HG03378 (cell line): ENCODE measurements around the gene DOP1B.
"Not testable (repeated sequence)": the region's sequence is repeated elsewhere in the genome, so short reads cannot be mapped to it uniquely, and the experiment has no call there.

Experiments
- ATAC-seq: cut with Tn5 transposase; IDR thresholded peaks from one replicate; pipeline ENCODE4 v1.9.1; 2021; ENCODE audit warnings: mild to moderate bottlenecking, moderate library complexity; ENCODE audit not compliant: unreplicated experiment

Gene DOP1B

GRCh38 chr21:36171336-36171735, 14.7 kb downstream of the DOP1B start:
- ATAC-seq: no peak

- no peak for ATAC-seq
Observed at GRCh38 chr21:36171741-36172331, 15.2 kb downstream of the DOP1B start.

- ATAC-seq: no peak
Observed at GRCh38 chr21:36174780-36175179, 18.2 kb downstream of the DOP1B start.

- no peak for ATAC-seq
Observed at GRCh38 chr21:36175771-36176565, 19.3 kb downstream of the DOP1B start.

- no peak for ATAC-seq
Observed at GRCh38 chr21:36178349-36178748, 21.7 kb downstream of the DOP1B start.

- ATAC-seq: no peak
Observed at GRCh38 chr21:36179145-36179544, 22.5 kb downstream of the DOP1B start.

- no peak for ATAC-seq
Observed at GRCh38 chr21:36180963-36181362, 24.3 kb downstream of the DOP1B start.

- no peak for ATAC-seq
Observed at GRCh38 chr21:36183144-36183795, 26.6 kb downstream of the DOP1B start.

GRCh38 chr21:36184545-36184944, 27.9 kb downstream of the DOP1B start:
- ATAC-seq: no peak

- ATAC-seq: no peak
Observed at GRCh38 chr21:36185523-36185922, 28.9 kb downstream of the DOP1B start.

- no peak for ATAC-seq
Observed at GRCh38 chr21:36186081-36186480, 29.5 kb downstream of the DOP1B start.

- ATAC-seq: no peak
Observed at GRCh38 chr21:36186506-36187399, 30.1 kb downstream of the DOP1B start.

GRCh38 chr21:36188081-36188681, 31.6 kb downstream of the DOP1B start:
- no peak for ATAC-seq

- no peak for ATAC-seq
Observed at GRCh38 chr21:36188937-36189336, 32.3 kb downstream of the DOP1B start.

- no peak for ATAC-seq
Observed at GRCh38 chr21:36190736-36191135, 34.1 kb downstream of the DOP1B start.

GRCh38 chr21:36193200-36193599, 36.6 kb downstream of the DOP1B start:
- ATAC-seq: no peak

GRCh38 chr21:36194024-36194423, 37.4 kb downstream of the DOP1B start:
- no peak for ATAC-seq

- ATAC-seq: no peak
Observed at GRCh38 chr21:36195613-36196012, 39.0 kb downstream of the DOP1B start.

GRCh38 chr21:36199021-36199420, 42.4 kb downstream of the DOP1B start:
- no peak for ATAC-seq

- ATAC-seq: not testable (repeated sequence)
Observed at GRCh38 chr21:36199575-36199974, 43.0 kb downstream of the DOP1B start.
